ENCODE measurements around the gene RIPOR1.
"Not testable (repeated sequence)": the region's sequence is repeated elsewhere in the genome, so short reads cannot be mapped to it uniquely, and the experiment has no call there.

The RIPOR1 gene

DNA sequence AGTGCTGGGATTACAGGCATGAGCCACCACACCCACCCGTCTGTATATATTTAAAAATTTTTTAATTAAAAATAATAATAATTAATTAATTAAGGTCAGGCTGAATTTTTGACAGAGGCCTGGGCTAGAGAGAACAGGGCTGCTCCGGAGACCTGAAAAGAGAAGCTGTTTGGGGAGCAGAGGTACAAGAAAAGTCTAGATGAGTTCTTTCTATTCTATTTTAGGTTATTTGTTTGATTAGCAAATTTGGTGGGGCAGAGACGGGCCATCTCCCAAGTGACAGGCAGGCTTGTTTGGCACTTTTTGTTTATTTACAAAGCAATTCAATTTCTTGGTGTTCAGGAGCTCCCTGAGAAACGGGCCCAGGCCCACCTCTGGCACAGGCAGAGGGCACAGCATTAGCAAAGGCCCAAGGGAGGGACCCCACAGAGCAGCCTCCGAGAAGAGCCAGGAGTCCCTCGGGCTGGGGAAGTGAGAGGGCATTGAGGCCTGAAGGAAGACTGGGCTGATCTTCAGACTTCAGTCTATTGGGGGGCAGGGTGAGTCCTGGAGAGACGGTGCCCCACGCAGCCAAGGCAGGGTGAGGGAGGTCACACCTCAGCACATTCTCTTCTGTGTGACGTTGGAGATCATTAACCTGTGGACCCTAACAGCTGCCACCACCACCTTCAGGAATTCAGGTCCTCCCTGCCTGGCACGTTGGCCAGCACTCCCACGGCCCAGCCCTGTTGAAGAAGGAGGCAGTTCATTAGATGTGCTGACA lies 10.8 kb upstream of the RIPOR1 start:
- DNase-seq, result no peak

DNA sequence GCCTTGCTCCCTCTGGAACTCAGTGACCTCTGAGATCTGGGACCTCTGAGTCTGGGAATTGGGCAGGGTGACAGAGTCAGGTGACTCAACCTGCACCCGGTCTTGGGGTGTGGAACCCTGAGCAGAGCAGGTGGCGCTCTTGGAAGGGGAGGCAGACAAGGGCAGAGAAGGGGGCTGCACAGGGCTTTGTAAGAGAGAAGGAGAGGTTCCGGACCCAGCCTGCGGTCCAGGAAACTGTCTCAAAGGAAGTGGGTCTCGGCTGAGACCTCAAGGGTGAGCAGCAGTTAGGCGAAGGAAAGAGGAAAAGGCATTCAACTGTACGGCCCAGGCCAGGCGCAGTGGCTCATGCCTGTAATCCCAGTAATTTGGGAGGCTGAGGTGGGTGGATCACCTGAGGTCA lies 10.0 kb upstream of the RIPOR1 start:
- DNase-seq, result no peak

DNA sequence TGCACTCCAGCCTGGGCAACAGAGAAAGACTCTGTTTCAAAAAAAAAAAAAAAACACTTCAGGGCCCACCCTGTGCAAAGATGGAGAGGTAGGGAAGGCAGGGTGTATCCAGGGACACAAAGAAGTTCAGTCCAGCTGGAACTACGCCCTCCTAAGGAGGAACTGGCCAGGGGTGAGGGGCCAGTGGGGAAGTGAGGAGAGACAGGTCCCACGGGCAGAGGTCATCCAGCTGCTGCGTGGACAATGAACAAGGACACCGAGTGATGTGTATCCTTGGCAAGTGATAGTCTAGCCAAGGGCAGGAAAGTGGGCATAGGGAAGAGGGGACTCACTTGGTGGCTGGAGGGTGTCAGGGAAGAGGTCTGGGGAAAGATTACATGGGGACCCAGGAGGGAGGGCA lies 9.4 kb upstream of the RIPOR1 start:
- no peak for DNase-seq

DNA sequence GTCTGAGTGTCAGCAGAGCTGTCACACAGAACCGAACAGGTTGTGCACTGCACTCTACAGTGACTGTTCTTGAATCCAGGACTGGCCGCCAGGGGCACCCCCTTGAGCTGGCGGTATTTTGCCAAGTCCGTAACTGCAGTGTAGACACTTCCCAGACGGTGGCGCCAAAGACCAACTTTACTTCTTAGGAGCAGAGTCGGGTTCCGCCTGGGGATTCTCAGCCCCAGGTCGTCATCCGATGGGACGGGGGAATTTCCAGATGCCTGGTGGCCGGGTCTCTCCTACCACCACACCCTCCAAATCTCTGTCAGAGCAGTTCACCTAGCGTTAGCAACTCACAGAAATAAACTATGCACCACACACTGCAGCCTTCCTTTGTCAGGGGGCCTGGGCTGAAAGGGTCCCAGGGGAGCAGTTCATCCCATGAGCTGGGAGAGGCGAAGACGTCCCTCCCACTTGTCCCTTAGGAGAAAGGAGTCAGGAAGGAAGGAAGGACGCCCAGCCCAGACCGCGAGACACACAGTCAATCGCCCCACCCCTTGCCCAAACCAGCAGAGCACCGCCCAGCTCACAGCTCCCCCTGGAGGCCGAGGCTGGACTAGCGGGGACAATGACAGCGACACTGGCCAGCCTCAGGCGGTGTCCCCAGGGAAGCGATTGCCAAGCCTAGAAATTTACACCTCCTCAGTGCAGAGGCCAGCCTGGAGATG lies 7.4 kb upstream of the RIPOR1 start:
- peak; percentile 94 for DNase-seq

DNA sequence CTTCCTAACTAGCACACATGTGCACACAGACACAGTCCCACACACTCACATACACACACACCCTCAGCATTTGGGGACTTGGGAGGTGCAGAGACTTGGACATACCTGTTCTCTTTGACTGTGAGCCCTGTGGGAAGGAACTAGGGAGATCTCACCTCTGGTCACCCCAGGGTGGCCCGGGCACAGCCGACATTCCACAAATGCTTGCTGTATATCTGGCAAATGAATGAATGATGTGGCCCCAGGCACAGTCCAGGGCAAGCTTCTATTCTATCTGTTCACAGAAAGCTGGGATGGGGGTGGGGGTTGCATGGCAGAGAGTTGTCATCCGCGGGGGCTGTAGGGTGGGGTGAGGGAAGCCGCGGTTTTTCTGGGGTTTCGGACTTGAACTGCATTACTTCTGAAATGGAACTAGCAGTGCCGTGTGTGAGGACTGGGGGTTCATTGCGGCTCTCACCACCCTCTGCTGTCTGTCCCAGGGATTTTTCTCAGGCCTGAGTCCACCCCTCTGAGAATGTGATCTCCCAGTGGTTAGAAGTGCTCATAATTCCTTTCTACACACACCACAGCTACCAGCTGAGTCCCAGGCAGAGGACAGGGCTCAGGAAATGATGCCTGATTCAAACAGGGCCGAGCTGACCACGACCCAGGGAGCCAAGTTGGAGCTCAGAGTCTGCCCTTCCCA lies 3.3 kb upstream of the RIPOR1 start:
- no peak for DNase-seq

DNA sequence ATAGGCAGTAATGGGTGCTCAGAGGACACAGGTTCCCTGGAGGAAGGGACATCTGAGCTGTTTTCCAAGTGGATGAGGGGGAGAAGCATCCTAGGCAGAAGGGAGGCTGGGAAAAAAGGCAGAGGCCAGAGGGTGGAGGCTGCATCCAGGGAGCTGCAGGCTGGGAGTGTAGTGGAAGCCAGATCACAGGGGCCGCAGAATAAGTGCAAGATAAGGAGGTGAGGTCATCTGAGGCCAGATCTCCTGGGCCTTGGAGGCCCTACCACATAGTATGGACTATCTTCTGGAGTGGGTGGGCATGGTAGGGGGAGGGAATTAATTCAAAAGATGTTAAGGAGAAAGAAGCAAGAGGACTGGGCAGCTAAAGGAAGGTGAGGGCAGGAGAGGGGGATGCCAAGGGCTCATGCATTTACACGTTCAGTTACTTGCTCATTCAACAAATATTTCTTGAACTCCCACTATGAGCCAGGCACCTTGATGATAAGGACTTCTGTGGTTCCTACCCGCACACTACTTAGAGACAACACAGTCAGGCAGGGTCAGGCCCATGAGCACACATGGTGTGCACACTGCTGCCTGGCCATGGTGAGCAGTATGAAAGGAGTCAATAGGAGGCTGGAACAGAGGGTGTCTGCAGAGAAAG lies 2.4 kb upstream of the RIPOR1 start:
- DNase-seq, result no peak

DNA sequence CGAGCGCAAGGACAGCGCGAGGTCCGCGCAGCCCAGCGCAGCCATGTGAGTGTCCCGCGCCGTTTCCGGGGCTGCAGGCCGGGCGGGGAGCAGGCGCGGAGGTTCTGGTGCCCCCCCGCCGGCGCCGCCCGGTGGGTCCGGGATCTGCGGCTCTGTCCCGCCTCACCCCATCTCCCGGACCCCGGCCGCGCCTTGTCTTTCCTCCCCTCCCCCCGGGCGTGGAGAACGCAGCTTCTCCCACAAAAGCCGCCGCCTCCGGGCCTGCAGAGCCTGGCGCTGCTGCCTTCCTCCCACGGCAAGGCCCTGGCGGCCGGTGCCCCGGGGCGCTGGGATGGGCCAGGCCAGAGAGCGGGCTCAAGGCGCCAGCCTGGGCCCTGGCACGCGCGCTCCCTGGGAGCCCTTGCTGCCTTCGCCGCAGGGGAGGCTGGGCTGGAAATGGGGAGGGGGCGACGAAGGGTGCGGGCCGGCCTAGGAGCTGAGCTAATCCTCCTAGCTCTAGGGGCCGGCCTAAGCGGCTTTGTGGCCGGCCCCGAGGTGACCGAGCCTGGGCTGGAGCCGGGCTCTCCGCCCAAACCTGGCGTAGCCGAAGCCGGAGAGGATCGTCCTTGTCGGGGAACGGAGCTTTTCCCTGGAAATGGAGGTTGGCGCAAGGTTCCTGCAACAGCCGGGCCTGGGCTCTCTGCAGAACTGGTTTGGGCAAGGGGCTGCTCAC lies 397 bp downstream of the RIPOR1 start:
- DNase-seq, result no peak

DNA sequence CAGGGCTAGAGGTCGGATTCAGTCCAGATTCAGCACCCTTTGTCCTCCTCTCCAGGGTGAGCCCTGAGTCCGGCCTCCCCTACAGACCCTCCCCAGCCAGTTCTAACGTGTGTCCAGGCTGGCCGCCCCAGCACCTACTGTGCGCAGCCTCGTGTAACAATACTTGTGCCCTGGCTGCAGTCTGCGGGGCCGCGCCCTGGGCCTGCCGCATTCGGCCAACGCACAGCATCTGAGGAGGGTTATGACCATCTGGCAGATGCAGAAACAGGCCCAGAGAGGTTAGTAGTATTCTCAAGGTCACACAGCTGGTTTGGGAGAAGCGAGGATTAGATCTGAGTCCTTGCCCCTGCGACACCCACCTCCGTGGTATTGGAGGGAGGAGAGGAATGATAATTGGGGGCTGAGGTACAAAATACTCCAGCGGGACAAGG lies 968 bp downstream of the RIPOR1 start:
- no peak for DNase-seq

DNA sequence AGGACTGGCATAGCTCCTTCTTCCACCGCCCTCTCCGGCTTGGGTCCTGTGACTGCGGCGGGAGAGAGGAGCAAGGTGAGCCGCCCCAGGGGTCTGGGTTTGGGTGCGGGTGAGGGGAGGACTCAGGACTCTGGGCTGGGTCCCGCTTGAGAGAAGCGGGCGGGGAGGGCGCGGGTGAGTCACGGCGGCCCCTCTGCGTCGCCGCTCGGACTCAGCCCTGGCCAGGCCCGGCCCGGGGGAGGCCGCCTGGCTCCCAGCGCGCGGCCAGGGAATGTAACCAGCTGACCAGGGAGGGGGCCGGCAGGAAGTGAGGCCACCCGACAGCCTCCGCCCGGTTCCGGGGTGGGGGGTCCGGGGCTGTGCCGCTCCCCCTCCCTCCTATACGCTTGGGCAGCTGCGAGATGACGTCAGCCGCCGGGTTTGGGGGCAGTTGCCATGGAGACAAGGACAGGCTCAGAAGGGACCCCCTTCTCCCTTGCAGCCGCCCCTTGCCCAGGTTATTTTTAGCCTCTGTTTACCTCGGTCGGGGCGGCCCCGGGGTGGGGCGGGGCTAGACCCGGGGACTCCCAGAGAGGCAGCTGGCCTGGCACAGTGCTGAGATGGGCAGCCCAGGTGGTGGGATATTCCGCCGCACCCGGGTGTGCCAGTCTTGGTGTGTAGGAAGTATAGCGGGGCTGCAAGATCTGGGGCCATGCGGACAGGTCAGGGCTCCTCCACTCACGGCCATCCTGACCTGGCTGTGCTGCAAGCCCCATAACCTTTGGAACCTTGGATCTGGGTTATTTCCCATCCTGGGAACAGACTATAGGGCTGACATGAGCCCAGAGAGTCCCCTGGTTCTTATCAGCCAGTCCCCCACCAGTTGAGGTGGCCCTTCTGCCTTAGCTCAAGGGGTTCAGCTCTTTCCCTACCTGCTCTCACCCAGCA lies 1.6 kb downstream of the RIPOR1 start:
- no peak for DNase-seq

DNA sequence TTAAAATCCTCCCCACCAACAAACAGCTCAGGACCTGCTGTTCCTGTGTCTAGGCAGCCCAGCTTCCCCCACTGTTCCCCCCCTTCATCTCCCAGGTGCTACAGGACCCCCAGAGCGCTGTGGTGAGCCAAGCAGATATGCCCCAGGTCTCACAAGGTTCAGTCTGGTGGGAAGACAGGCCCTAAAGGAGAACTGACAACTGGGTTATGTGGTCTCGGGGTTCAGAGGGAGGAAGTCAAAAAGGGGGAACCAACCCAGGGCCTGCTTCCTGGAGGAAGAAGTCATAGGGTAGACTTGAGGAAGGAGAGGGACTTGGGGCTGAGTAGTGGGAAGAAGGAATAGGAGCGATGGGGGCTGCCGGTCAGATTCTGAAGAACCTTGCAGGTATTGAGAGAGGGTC lies 2.6 kb downstream of the RIPOR1 start:
- no peak for DNase-seq

DNA sequence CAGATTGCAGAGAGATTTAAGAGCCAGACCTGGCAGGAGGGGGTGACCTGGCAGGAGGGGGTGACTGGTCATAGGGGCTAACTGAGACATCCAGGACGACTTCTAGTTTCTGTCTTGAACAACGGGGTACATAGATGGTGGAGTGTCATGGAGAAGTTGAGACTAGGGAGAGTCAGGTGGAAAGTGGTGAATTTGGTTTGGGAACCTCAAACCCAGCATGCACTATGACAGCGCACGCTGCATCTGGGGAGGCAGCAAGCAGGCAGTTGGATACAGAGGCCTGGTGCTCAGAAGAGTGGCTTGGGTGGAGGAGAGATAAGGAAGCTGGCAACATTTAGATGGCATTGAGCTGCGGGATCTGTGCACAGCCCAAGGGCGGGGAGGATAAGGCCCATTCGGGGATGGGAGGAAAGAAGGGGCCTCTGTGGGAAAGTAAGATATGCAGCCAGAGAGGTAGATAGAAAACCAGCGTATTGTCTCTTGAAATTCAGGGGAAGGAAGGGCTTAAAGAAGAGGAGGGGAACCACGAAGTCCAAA lies 4.5 kb downstream of the RIPOR1 start:
- DNase-seq, result no peak

DNA sequence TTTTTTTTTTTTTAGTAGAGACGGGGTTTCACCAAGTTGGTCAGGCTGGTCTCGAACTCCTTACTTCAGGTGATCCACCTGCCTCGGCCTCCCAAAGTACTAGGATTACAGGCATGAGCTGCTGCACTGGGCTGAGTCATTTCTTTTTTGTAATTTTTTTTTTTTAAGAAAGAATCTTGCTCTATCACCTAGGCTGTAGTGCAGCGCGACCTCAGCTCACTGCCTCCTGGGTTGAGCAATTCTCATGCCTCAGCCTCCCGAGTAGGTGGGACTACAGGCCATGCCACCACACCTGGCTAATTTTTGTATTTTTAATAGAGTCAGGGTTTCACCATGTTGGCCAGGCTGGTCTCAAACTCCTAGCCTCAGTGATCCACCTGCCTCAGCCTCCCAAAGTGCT lies 5.4 kb downstream of the RIPOR1 start:
- DNase-seq, result not testable (repeated sequence)

DNA sequence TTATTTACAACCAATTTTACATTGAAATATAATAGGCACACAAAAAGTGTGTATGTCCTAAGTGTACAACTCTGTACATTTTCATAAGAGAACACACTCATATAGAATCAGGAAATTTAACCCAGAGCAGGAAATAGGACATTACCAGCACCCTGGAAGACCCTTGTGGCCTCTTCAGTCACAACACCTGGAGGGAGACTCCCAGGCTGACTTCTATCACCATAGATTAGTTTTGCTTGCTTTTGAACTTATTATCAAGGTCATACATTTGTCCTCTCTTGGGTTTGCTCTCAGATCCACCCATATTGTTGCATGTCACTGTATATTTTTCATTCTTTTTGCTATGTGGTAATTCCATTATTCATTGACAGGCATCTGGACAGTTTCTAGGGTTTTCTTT lies 5.8 kb downstream of the RIPOR1 start:
- DNase-seq, result no peak

DNA sequence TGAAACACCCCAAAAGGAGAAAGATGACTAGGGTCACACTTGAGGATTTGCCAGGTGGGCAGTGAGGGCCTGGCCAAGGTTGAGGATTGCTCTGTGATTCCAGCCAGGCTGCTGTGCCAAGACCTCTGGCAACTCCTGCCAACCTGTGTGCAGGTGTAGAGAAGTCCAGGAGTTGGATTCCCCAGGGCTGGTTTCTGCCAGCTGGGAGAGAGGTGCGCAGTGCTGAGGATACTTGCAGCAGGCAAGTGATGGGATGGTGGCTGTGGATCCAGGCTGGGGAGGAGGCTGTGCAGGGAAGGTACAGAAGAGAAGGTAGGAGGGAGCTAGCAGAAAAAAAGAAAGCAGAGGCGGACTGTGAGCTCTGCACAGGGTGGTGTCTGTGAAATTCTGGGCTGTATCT lies 6.6 kb downstream of the RIPOR1 start:
- no peak for DNase-seq

DNA sequence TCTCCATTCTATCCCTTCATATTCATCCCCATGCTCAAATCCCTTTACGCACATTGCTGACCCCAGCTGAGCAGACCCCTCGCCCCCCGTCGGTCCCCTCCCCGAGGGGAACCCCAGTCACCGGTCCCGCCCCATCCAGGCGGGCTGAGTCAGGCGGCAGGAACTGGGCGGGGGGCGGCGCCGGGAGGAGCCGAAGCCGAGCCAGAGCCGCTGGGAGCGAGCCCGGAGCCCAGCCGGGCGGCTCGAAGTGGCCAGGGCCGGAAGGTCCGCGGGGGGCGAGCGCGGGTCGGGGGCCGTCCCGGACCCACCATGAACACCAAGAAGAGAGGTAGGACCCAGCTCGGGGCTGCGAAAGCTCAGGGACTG lies 8.6 kb downstream of the RIPOR1 start:
- DNase-seq, result peak; percentile 38

DNA sequence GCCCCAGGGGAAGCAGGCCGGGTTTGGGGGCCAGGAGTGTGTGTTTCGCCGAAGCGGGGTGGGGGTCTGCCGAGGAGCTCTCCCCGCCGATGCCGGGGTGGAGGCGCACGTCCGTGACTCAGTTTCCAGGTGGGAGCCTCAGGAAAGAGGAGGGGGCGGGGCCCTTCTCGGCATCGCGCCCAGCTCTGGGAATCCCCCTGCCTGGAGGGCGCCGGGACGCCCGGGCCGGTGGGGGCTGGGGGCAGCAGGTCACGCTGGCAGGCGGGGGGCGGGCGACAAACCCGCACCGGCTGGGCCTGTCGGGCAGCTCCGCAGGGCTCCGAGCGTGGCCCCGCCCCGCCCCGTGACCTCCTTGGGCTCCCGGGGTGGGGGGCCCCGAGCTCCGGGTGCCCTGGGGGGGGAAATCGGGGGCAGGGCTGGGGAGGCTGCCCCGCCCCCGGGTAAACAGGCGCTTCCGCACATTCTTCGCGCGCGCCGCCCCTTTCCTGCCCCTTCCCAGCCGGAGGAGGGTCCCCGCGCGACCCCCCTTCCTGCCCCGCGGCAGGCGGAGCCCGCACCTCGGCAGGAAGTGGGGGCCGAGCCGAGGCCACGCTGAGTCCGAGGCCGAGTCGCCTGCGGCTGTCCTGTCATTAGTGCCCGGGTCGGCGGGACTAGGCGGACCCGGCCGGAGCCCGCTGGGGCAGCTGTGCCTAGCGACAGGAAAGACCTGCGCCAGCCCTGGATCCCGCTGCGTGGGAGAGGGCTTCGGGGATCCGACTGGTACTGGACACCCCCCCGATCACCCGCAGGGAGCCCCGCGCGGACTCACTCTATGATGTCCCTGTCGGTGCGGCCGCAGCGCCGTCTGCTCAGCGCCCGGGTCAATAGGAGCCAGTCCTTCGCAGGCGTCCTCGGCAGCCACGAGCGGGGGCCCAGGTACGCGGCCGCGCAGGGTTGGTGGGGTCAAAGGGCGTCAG lies 9.3 kb downstream of the RIPOR1 start:
- peak; percentile 64 for DNase-seq

DNA sequence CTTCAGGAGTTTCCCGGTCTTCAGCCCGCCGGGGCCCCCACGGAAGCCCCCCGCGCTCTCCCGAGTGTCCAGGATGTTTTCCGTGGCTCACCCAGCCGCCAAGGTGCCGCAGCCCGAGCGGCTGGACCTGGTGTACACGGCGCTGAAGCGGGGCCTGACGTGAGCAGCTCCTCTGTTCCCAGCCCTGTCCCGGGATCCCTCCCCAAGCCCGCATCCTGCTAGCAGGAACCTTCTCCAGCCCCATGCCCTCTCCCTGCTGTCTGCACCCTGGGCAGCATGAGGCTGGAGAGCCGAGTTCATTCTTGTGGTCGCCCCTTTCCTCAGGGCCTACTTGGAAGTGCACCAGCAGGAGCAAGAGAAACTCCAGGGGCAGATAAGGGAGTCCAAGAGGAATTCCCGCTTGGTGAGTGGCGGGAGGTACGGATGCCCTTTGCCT lies 10.1 kb downstream of the RIPOR1 start:
- no peak for DNase-seq

DNA sequence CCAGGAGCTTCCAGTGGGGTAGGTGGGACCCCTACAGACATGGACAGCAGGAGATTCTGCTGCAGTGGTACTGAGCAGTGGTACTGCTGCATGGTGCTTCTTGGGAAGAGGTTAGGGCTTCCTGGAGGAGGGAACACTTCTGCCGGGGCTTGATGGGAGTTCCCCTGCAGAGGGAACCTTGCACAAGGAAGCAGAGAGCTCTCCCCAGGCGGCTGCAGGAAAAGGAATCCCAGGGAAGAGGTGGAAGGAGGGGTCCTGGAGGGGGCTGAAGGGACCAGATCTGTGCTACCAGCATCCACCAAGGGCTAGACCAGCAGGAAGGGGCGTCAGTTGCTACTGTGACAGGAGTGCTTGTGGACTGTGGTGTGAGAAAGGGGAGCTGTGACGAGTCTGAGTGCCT lies 10.6 kb downstream of the RIPOR1 start:
- no peak for DNase-seq

DNA sequence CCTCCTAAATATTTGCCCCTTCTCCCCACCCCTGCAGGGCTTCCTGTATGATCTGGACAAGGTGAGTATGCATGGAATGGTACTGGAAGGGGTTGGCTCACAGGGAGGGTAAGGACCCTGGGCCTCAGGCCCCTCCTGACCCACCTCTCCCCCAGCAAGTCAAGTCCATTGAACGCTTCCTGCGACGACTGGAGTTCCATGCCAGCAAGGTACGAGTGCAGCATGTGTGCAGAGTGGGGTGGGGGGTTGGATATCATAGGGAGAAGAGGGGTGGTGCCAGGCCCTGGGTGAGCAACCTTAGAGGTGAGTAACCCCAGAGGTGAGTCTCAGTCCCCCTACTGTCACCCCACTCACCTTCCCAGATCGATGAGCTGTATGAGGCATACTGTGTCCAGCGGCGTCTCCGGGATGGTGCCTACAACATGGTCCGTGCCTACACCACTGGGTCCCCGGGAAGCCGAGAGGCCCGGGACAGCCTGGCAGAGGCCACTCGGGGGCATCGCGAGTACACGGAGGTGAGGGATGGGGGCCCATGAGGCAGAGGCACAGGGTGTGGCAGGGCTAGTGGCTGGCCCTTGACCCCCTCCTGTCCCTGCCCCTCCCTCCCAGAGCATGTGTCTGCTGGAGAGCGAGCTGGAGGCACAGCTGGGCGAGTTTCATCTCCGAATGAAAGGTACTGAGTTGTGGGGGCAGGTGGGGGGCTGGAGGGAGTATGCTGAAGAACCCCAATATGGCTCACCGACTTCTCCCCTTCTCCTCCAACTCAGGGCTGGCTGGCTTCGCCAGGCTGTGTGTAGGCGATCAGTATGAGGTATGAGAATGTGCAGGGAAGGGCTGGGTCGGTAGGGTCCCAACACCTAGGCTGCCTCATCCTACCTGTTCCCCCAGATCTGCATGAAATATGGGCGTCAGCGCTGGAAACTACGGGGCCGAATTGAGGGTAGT lies 11.3 kb downstream of the RIPOR1 start:
- no peak for DNase-seq

Measured in central memory CD4-positive, alpha-beta T cell (primary cell).